ENCODE results near the gene BANP.

GRCh38 chr16:88118376-88118775, 167.1 kb downstream of the BANP start:
- TF ChIP-seq POLR2AphosphoS5 (IDR thresholded peaks at IDR 0.05) (no peak), CTCF (IDR thresholded peaks at IDR 0.05) (no peak)

Data from breast epithelium (tissue), 3 donors.